Fibroblast of pulmonary artery (primary cell): ENCODE measurements around the gene CTSD.

Experiments
- DNase-seq: peaks from one replicate; pipeline ENCODE4 v3.0.0-alpha.2; 2010; ENCODE audit warnings: low read depth
- H3K4me3 ChIP-seq: replicated peaks from 2 replicates; pipeline ENCODE4 v1.5.1; 2011; ENCODE audit warnings: low read depth, mild to moderate bottlenecking, control low read depth, low read length, moderate library complexity
- TF ChIP-seq, protein P1 (sequence below): IDR thresholded peaks from 2 replicates; pipeline ENCODE4 v1.5.1; 2011; ENCODE audit warnings: mild to moderate bottlenecking, control low read depth, low read length, inconsistent platforms; ENCODE audit errors: missing control alignments

Gene CTSD

DNA sequence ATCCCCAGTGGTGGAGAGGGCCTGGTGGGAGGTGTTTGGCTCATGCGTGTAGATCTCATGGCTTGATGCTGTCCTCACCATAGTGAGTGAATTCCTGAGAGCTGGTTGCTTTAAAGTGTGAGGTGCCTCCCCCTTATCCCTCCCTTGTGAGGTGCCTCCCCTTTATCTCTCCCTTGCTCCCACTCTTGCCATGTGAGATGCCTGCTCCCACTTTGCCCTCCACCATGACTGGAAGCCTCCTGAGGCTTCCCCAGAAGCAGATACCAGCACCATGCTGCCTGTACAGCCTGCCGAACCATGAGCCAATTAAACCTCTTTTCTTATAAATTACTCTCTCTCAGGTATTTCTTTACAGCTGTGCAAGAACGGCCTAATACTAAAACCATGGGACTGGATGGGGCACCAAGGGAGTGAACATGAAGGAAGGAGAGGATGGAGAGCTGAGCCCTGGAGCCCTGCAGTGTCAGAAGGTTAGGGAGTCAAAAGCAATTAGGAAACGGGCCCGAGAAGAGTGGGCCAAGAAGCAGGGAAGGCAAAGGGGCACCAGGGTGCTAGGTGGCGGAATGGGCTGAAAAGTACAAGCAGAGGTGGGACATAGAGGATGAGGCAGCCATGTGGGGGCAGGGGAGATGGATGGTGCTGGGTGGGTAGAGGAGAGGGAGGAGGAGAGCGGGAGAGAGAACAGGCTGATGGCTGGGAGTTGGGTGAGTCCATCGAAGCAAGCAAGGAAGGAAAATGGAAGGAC is 22.8 kb downstream of the CTSD start:
- no peak for DNase-seq
- H3K4me3 ChIP-seq: no peak overlapping the region
- TF ChIP-seq, protein P1, sequence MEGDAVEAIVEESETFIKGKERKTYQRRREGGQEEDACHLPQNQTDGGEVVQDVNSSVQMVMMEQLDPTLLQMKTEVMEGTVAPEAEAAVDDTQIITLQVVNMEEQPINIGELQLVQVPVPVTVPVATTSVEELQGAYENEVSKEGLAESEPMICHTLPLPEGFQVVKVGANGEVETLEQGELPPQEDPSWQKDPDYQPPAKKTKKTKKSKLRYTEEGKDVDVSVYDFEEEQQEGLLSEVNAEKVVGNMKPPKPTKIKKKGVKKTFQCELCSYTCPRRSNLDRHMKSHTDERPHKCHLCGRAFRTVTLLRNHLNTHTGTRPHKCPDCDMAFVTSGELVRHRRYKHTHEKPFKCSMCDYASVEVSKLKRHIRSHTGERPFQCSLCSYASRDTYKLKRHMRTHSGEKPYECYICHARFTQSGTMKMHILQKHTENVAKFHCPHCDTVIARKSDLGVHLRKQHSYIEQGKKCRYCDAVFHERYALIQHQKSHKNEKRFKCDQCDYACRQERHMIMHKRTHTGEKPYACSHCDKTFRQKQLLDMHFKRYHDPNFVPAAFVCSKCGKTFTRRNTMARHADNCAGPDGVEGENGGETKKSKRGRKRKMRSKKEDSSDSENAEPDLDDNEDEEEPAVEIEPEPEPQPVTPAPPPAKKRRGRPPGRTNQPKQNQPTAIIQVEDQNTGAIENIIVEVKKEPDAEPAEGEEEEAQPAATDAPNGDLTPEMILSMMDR: no peak

DNA sequence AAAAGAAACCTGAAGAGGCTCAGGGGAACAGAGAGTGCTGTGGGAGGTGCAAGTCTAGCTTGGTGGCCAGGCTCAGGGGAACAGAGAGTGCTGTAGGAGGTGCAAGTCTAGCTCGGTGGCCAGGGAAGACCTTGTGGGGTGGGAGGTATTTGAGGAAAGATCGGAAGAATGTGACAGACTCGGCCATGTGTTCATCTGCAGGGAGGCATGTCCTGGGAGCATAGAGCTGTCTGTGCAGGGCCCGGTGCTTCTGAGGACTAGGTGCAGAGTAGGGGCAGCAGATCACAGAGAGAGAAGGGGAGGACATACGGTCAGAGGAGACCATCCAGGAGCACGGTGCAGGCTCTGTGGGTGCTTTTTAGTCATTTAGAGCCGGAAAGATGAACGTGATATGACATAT is 24.2 kb downstream of the CTSD start:
- DNase-seq: no peak
- no peak overlapping the region for H3K4me3 ChIP-seq
- TF ChIP-seq, protein P1: no peak

DNA sequence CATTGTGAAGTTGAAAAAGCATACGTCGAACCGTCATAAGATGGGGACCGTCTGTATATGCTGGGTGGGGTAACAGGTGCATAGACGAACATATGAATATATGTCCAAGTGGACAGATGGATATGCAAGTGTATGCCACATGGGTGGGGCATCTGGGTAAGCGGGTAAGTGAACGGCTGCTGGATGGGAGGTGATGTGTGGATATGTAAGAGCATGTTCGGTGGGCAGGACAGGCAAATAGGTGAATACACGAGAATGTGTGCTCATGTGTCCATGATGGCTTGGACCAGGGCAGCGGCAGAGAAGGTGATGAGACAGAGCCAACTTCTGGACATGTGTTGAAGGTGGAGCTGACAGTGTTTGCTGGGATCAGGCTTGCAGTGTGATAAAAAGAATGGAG is 25.3 kb downstream of the CTSD start:
- DNase-seq: no peak
- TF ChIP-seq, protein P1: no peak
- H3K4me3 ChIP-seq: no peak overlapping the region

DNA sequence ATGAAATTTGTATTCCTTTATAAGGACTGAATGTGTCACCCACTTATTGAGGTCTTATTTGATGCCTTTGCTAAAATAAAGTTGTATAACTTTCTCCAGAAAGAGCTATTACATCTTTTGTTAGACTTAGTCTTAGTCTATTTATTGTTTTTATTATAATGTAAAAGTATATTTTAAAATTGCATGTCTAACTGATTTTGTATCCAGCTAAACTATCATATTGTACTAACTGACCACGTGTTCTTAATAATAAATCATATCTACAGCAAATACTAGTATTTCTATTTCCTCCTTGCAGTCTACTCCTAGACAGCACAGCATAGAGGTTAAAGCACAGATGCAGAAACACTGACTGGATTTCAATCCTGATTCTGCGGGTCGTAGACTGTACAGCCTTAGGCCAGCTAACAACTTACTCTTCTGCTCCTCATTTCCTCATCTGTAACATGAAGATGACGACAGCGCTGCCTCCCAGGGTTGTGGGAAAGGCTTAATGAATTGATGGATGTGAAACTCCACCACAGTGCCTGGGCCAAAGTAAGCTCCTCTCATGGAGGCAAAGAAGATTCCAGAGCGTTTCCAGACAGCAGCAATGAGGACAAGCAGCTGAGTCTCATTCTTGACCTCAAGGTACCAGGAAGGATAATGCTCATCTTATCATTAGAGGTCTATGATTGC is 26.5 kb downstream of the CTSD start:
- H3K4me3 ChIP-seq: no peak overlapping the region
- TF ChIP-seq, protein P1: no peak
- DNase-seq: no peak

DNA sequence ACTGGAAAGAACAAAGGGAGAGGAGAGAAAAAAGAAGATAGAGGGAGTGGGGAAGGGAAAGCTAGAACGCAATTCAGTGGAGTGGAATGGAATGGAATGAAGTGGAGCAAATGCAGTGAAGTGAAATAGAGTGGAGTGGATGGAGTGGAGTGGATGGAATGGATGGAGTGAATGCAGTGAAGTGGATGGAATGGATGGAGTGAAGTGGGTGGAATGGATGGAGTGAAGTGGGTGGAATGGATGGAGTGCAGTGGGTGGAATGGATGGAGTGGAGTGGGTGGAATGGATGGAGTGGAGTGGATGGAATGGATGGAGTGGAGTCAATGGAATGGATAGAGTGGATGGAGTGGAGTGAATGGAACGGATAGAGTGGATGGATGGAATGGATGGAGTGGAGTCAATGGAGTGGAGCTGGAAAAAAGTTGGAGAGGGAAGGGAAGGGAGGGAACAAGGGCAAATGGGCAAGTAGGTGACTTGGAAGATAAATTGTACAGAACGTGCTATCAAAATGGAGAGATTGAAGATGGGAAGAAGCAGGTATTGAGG is 27.2 kb downstream of the CTSD start:
- no peak overlapping the region for H3K4me3 ChIP-seq
- DNase-seq: no peak
- TF ChIP-seq, protein P1: no peak

DNA sequence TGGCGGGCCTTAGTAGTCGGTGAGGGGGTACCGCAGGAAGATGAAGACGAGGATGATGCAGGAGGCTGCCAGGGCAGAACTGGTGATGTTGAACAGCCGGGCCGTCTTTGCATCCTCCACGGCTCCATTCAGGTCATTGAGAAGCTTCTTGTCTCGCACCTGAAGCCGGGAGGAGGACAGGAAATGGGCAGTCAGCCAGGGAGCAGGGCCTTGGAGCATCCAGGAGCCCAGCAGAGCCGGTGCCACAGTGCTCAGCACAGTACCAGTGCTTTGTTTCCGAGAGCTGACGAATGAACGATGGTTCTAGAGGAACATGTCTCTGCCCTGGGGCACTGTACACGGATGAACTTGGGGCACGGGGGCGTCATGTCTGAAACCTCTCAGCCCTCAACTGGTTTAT is 28.5 kb downstream of the CTSD start:
- no peak overlapping the region for H3K4me3 ChIP-seq
- TF ChIP-seq, protein P1: no peak
- no peak for DNase-seq
